ENCODE data around the gene DELE1.

The DELE1 gene

GRCh38 chr5:141969783-141970771 lies 46.4 kb downstream of the DELE1 start:
- peaks cover 55% of the 10 kb centered on the region for H3K36me3 Mint-ChIP-seq
- H3K4me1 Mint-ChIP-seq, result peaks cover 41% of the 10 kb centered on the region
- no peaks in the 10 kb centered on the region for H3K9me3 Mint-ChIP-seq
- ATAC-seq (no peak), DNase-seq (ENCODE audit: low spot score in 2 of 2) (no peak)
- H3K4me3 Mint-ChIP-seq, result peak overlapping the region; percentile 95
- H3K27ac Mint-ChIP-seq, result peak overlapping the region; percentile 97

- Mint-ChIP-seq H3K9me3 (no peaks in the 10 kb centered on the region), H3K36me3 (peaks cover 84% of the 10 kb centered on the region), H3K4me3 (no peak overlapping the region), H3K4me1 (peaks cover 32% of the 10 kb centered on the region), H3K27ac (peak overlapping the region; percentile 20)
- no peak for DNase-seq (ENCODE audit: low spot score in 2 of 2)
- ATAC-seq, result peak; percentile 14
Observed at GRCh38 chr5:141973871-141974595, 50.4 kb downstream of the DELE1 start.

GRCh38 chr5:141976176-141976575 lies 52.5 kb downstream of the DELE1 start:
- Mint-ChIP-seq H3K36me3 (peaks cover 97% of the 10 kb centered on the region), H3K27ac (no peak overlapping the region), H3K4me1 (peaks cover 17% of the 10 kb centered on the region), H3K4me3 (no peak overlapping the region), H3K9me3 (no peaks in the 10 kb centered on the region)
- DNase-seq (ENCODE audit: low spot score in 2 of 2), result no peak
- no peak for ATAC-seq

GRCh38 chr5:141978389-141978788 lies 54.7 kb downstream of the DELE1 start:
- Mint-ChIP-seq H3K9me3 (no peaks in the 10 kb centered on the region), H3K27ac (no peak overlapping the region), H3K36me3 (peaks cover 97% of the 10 kb centered on the region), H3K4me1 (peaks cover 17% of the 10 kb centered on the region), H3K4me3 (no peak overlapping the region)
- no peak for ATAC-seq
- no peak for DNase-seq (ENCODE audit: low spot score in 2 of 2)

- Mint-ChIP-seq H3K27ac (no peak overlapping the region), H3K9me3 (no peaks in the 10 kb centered on the region), H3K4me1 (no peaks in the 10 kb centered on the region), H3K36me3 (peaks cover 99% of the 10 kb centered on the region), H3K4me3 (no peak overlapping the region)
- ATAC-seq (no peak), DNase-seq (ENCODE audit: low spot score in 2 of 2) (no peak)
Observed at GRCh38 chr5:141982626-141983025, 59.0 kb downstream of the DELE1 start.

GRCh38 chr5:141986072-141986471 lies 62.4 kb downstream of the DELE1 start:
- Mint-ChIP-seq H3K27ac (peak overlapping the region; percentile 15), H3K9me3 (no peaks in the 10 kb centered on the region), H3K36me3 (peaks cover 98% of the 10 kb centered on the region), H3K4me1 (no peaks in the 10 kb centered on the region), H3K4me3 (no peak overlapping the region)
- DNase-seq (ENCODE audit: low spot score in 2 of 2), result no peak
- no peak for ATAC-seq

- DNase-seq (ENCODE audit: low spot score in 2 of 2), result no peak
- Mint-ChIP-seq H3K27ac (no peak overlapping the region), H3K4me3 (no peak overlapping the region), H3K36me3 (peaks cover 93% of the 10 kb centered on the region), H3K9me3 (no peaks in the 10 kb centered on the region), H3K4me1 (peaks cover 9% of the 10 kb centered on the region)
- ATAC-seq, result no peak
Observed at GRCh38 chr5:141989720-141990119, 66.0 kb downstream of the DELE1 start.
